Left kidney (tissue), 2 donors: ENCODE results near the gene RSPH1. TPM values are rescaled to one million over a fixed set of nuclear protein-coding genes. Genes with fewer than 3 reads are reported as not detected.

ENCODE experiments used
- DNase-seq: peaks from one replicate; pipeline ENCODE4 v3.0.0-alpha.2; 2013
- polyA plus RNA-seq: library from polyadenylated mRNA; unstranded; fragments of 120-200 nt; gene quantifications from one replicate; pipeline ENCODE4 v1.2.1, GENCODE V29; 2013; ENCODE audit not compliant: insufficient read length

RSPH1 gene
- polyA plus RNA-seq, 1 donor: 14.4 TPM

- DNase-seq: no peak
Observed at GRCh38 chr21:42429856-42430255, 66.2 kb downstream of the RSPH1 start.

- no peak for DNase-seq
Observed at GRCh38 chr21:42429021-42429420, 67.0 kb downstream of the RSPH1 start.

GRCh38 chr21:42427809-42428419 lies 68.1 kb downstream of the RSPH1 start:
- no peak for DNase-seq

GRCh38 chr21:42426876-42427480 lies 69.0 kb downstream of the RSPH1 start:
- no peak for DNase-seq

- DNase-seq: no peak
Observed at GRCh38 chr21:42426424-42426823, 69.6 kb downstream of the RSPH1 start.

- DNase-seq: no peak
Observed at GRCh38 chr21:42425591-42425990, 70.4 kb downstream of the RSPH1 start.

- no peak for DNase-seq
Observed at GRCh38 chr21:42424914-42425541, 71.0 kb downstream of the RSPH1 start.

GRCh38 chr21:42423685-42424084 lies 72.3 kb downstream of the RSPH1 start:
- DNase-seq: no peak

- DNase-seq: no peak
Observed at GRCh38 chr21:42423197-42423675, 72.8 kb downstream of the RSPH1 start.

Other genes starting within 250 kb of the RSPH1 start
- gene TFF3, start 180.8 kb downstream of the RSPH1 start, polyA plus RNA-seq: 3.0 TPM
- gene TFF2, start 145.2 kb downstream of the RSPH1 start, polyA plus RNA-seq: not detected
- not detected for gene TFF1, start 129.7 kb downstream of the RSPH1 start, polyA plus RNA-seq
- 1.7 TPM for gene TMPRSS3, start 100.2 kb downstream of the RSPH1 start, polyA plus RNA-seq
- gene UBASH3A, start 92.3 kb downstream of the RSPH1 start, polyA plus RNA-seq: not detected
- gene SLC37A1, start 17.6 kb upstream of the RSPH1 start, polyA plus RNA-seq: 8.0 TPM
- gene PDE9A, start 157.4 kb upstream of the RSPH1 start, polyA plus RNA-seq: 44.3 TPM